HG02970 (cell line): Measurements from ENCODE around the gene TECTB.

Experiments
- ATAC-seq: cut with Tn5 transposase; IDR thresholded peaks from one replicate; pipeline ENCODE4 v1.9.1; 2021; ENCODE audit warnings: mild to moderate bottlenecking, moderate library complexity, moderate number of reproducible peaks; ENCODE audit not compliant: unreplicated experiment, low FRiP score

The TECTB gene

DNA sequence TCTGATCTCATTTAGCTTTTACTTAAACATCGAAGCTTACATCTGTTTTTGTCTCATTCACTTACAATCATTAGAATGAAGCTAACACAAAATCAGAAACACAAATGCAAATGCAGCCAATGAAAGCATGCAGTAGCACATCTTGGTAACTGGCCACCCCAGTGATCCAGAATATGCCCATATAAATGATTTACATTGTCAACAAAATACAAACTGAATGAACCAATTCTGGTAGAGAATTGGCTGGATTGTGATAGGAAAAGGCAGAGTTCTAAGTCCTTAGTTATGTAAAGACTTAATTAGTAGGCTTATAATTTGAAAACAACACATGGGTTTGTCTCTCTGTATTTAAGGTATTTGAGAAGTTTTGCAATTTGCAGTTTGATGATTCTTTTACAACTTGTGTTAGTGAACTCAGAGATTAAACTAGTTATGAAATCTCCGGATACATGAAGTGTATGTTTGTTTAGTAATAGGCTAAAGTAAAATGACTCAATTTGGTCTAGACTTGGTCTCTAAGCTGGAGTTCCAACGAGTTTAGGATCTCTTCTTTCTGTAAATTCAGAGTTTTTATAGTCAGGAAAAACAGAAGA lies 21.2 kb downstream of the TECTB start:
- ATAC-seq = no peak

- ATAC-seq = peak; percentile 50
Measured at GRCh38 chr10:112307358-112308124, 24.3 kb downstream of the TECTB start.

GRCh38 chr10:112308125-112308502 lies 24.9 kb downstream of the TECTB start:
- peak; percentile 19 for ATAC-seq

DNA sequence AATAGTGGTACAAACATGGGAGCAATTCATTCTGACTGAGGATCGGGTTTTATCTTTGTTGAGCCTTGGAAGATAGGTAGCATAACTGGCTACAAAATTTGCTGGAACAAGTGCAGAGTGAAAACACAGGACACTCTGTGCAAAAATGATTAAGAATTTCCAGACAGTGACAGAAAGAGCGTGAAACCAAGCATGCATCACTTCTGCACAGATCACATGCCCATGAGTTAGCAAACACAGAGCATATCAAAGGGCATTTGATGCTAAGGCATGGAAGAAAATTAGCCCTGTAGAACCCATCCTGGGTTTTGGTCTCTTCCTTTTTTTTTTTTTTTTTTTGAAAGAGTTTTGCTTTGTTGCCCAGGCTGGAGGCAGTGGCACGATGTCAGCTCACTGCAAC lies 28.3 kb downstream of the TECTB start:
- no peak for ATAC-seq

DNA sequence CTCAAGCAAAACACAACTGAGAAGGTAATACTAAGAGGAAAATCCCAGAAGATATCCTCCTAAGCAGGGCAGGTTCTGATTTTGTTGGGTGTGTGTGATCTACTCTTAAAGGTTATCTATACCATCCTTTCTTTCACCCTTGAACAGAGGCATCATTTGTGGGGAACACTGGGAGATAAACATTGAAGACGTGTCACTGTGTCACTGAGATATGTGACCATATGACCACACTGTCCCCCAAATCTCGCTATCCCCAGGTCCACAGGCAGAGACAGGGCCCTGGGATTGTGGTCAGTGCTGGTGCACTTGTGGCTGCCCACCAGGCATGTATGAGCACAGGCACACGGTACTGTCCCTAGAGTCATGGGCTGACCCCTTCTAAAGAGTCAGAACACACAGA lies 30.0 kb downstream of the TECTB start:
- no peak for ATAC-seq

- ATAC-seq = no peak
Measured at GRCh38 chr10:112313911-112314310, 30.7 kb downstream of the TECTB start.

DNA sequence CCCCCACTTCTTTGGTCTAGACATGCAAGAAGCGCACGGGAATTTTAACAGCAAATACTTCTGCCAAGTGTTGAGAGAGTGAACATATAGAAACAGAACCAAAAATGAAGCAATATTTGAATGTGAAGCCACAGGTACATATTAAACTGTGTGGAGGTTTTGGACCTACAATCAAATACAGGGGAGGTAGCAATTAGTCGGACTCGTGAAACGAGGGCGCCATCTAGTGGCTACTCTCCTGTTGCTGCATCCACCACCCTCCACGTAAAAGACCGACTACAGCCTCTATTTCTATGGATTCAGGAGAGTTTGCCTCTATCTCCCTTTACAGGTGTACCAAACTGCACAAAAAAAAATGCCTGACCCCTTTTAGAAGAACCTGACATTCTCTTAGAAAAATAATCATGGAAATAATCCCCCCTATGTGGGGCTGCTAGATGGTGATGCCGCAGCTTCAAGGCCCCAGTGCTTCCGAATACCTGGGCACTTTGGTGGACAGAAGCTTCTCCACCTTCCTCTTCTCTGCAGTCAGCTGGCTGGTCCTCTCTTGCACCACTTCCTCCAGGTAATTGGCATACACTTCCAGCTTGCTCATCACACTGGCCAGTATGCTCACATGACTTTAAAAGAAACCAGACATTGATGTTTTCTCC lies 31.7 kb downstream of the TECTB start:
- peak; percentile 66 for ATAC-seq

DNA sequence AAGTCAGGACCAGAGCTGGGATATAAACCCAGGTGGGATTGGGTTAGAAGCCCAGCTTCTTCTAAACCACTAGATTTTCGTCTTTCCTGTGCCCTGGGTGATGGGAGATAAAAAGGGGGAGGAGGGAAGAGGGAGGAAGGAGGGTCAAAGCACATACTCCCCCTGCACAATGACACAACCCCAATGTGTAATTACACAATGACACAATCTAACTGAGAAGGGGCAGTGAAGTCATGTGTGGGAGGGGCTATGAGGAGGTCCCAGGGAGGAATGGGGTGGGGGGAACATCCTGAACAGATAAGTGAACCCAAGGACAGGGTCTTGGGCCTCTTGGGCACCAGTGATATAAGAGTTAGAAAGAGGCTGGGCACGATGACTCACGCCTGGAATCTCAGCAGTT lies 44.5 kb downstream of the TECTB start:
- no peak for ATAC-seq

DNA sequence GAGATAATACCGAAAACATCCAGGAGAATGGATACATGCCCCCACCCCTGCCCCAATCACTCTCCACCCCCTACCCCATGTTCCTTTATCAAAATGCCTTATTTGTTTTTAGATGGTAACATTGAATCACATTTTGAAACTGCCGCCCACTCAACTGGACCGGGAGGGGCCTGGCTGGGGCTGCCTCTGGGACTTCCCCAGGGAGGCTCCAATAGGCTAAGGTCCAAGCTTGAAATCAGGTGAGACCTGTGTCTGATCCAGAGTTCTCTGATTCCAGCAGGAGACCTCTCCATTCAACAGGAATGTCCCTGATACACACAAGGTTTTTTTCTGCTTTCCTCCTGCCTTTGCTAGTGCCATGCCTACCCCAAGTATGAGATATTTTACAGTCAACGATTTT lies 47.0 kb downstream of the TECTB start:
- ATAC-seq = no peak

DNA sequence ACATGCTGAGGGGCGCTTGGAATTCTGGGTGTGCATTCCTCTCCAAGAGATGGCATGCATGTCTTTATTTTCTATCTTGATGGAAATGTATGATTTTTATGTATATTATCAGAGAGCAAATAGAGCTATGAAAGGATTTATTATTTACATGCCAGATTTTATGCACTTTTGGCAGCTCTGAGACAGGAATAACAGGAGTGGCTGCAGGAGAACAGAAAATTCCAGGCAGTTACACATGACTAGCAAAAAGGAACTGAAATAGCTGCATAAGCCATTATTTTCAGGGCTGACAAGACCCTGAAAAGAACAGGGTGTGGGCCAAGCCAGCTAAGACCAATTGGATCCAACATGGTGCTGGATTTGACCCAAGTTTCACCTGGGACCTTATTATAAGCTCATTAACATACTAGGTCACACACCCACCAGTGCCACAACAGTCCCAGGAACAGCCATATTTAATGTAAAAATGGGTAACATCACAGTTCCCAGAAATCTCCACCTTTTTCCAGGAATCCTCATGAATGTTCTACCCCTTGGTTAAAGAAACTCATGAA lies 47.5 kb downstream of the TECTB start:
- ATAC-seq = no peak

DNA sequence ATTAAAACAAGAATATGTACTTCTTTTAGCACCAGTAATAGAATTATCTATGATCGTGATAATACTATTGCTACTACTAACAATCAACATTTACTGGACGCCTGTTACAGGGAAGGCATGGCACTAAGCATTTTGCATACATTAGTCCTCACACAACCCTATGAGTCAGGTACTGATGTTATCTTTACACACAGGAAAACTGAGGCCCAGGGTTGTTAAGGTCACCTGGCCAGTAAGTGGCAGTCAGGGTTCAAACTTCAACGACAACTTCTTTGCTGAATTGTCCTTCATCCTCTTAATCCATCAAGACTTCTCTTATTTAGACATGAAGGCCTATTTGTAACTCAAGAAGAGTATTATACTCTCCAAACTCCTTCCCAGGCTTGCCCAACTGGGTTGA lies 48.8 kb downstream of the TECTB start:
- no peak for ATAC-seq

DNA sequence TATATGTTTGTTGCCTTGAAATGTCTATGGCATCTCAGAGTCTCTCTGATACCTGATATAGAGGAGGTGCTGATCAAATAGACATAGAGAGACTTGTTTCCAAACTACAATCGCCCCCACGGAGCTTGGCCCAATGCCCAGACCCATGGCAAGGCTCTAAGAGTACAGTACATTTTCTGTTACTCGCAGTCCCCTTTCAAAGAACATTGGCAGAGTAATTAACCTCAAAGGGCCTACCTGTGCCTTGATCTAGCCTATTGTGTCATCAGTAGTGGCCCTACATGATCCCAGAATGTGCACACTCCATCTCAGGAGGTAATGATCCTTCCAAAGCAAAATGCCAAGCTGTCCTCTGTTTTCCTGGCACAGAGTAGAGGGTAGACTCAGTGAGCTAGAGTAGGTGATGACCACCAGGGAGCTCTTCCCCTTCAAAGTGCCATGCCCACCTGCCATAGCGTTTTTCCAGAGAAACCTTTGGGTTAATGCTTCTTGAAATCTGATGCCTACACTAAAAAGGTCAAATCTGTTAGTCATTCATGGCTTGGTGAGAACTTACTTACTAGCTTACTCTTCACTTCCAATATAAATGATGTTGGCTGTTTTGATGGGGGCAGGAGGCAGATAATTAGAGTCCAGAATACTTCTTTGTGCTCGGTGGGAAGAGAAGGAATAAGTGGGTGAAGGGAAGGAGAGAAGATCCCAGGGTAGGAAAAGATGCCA lies 49.5 kb downstream of the TECTB start:
- no peak for ATAC-seq

- no peak for ATAC-seq
Measured at GRCh38 chr10:112333452-112333851, 50.3 kb downstream of the TECTB start.

- ATAC-seq = no peak
Measured at GRCh38 chr10:112335111-112335867, 52.1 kb downstream of the TECTB start.

DNA sequence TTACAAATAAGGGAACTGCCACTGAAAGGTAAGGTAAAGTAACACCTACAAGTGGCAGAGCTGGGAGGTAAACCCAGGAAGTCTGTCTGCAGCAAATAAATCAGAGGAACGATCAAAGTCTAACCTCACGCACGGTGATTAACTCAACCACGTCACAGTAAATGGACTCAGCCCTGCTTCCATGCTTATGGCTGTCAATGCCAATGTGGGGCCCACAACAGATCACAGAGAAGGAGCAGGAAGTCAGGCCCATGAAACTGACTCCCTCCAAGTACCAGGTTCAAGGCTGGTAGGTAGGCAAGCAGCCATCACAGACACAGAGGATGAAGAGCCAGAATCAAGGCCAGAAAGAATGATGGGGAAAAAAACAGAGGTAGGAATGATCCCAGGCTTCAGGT lies 52.7 kb downstream of the TECTB start:
- no peak for ATAC-seq

DNA sequence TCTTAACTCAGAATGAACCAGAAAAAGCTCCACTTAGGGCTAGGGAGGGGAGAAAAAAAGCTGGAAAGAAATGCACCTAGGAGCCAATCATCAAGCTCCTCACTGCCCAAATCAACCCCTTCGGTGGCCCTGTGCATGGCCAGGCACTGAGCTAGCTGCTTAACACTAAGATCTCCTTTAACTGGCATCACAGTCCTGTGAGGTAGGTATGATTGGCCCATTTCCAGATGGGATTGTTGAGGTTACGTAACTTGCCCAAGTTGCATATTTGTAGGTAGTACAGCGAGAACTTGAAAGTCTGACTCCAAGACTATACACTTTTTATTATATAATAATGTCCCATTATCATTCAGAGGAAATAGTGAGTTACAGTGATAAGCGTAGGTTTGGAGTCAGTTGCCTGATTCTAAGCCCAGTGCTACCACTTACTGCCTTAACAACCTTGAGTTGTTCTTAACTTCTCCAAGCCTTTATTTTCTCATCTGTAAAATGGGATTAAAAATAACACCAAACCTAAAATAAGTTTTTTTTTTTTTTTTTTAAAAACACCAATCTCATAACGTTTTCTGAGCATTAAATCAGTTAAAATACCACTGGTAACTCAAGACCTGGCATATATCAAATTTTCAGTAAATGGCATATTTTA lies 53.5 kb downstream of the TECTB start:
- ATAC-seq = no peak

GRCh38 chr10:112338957-112339356 lies 55.8 kb downstream of the TECTB start:
- ATAC-seq = no peak

- no peak for ATAC-seq
Measured at GRCh38 chr10:112340601-112341000, 57.4 kb downstream of the TECTB start.

- no peak for ATAC-seq
Measured at GRCh38 chr10:112343056-112343806, 60.0 kb downstream of the TECTB start.
